ENCODE measurements around the gene SMIM35. TPM values are rescaled to one million over a fixed set of nuclear protein-coding genes. Genes with fewer than 3 reads are reported as not detected.

SMIM35 gene
- total and polyA plus RNA-seq, 2 of the 4 experiments (the other 2 are of a cell fraction) = not detected

DNA sequence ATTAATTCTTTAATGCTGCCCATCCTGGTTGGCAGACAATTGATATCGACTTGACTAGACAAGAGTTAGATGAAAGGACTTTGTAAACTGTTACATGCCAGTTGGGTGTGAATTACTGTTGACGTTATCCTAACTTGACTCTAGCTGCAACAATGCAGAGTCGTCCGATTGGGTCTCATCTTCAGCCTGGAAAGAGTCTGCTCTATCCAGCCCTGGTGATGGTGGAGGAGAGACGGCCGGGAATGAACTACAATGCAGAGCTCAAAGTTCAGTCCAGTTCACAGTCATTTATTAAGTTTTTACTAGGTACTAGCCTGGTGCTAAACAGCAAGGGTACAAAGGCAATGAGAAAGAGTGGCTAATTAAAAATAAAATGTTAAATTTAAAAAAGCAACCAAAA is 4.9 kb upstream of the SMIM35 start:
- TF ChIP-seq SMC3 (IDR thresholded peaks at IDR 0.05; ENCODE audit: low read depth, low read length) (no peak), MXI1 (IDR thresholded peaks at IDR 0.05; ENCODE audit: borderline replicate concordance, low read depth, low read length) (no peak), MAFK (IDR thresholded peaks at IDR 0.05; ENCODE audit: low read depth, low read length) (no peak), RFX5 (IDR thresholded peaks at IDR 0.05; ENCODE audit: low read depth, low read length) (no peak), NFE2L2 (IDR thresholded peaks at IDR 0.05; ENCODE audit: low read depth, low read length) (no peak), BHLHE40 (IDR thresholded peaks at IDR 0.05; ENCODE audit: low read depth, low read length) (no peak), CHD1 (IDR thresholded peaks at IDR 0.05; ENCODE audit: low read depth, low read length) (no peak), CEBPB (IDR thresholded peaks at IDR 0.05; ENCODE audit: low read depth, low read length) (no peak), POLR2A (IDR thresholded peaks at IDR 0.05; ENCODE audit: low read depth, low read length) (no peak), RAD21 (IDR thresholded peaks at IDR 0.05; ENCODE audit: low read length) (no peak), FOS (IDR thresholded peaks at IDR 0.05; ENCODE audit: low read depth, low read length) (no peak), MAZ (IDR thresholded peaks at IDR 0.05; ENCODE audit: borderline replicate concordance, low read depth, low read length) (no peak), RCOR1 (IDR thresholded peaks at IDR 0.05; ENCODE audit: insufficient replicate concordance, low read length) (no peak)
- TF ChIP-seq, protein P1, sequence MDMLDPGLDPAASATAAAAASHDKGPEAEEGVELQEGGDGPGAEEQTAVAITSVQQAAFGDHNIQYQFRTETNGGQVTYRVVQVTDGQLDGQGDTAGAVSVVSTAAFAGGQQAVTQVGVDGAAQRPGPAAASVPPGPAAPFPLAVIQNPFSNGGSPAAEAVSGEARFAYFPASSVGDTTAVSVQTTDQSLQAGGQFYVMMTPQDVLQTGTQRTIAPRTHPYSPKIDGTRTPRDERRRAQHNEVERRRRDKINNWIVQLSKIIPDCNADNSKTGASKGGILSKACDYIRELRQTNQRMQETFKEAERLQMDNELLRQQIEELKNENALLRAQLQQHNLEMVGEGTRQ (IDR thresholded peaks at IDR 0.05; ENCODE audit: low read depth, low read length) = no peak
- TF ChIP-seq, protein P2, sequence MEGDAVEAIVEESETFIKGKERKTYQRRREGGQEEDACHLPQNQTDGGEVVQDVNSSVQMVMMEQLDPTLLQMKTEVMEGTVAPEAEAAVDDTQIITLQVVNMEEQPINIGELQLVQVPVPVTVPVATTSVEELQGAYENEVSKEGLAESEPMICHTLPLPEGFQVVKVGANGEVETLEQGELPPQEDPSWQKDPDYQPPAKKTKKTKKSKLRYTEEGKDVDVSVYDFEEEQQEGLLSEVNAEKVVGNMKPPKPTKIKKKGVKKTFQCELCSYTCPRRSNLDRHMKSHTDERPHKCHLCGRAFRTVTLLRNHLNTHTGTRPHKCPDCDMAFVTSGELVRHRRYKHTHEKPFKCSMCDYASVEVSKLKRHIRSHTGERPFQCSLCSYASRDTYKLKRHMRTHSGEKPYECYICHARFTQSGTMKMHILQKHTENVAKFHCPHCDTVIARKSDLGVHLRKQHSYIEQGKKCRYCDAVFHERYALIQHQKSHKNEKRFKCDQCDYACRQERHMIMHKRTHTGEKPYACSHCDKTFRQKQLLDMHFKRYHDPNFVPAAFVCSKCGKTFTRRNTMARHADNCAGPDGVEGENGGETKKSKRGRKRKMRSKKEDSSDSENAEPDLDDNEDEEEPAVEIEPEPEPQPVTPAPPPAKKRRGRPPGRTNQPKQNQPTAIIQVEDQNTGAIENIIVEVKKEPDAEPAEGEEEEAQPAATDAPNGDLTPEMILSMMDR (conservative IDR thresholded peaks at IDR 0.05; ENCODE audit: low read depth, low read length) = no peak
- TF ChIP-seq, protein P3, sequence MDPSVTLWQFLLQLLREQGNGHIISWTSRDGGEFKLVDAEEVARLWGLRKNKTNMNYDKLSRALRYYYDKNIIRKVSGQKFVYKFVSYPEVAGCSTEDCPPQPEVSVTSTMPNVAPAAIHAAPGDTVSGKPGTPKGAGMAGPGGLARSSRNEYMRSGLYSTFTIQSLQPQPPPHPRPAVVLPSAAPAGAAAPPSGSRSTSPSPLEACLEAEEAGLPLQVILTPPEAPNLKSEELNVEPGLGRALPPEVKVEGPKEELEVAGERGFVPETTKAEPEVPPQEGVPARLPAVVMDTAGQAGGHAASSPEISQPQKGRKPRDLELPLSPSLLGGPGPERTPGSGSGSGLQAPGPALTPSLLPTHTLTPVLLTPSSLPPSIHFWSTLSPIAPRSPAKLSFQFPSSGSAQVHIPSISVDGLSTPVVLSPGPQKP (IDR thresholded peaks at IDR 0.05; ENCODE audit: borderline replicate concordance, low read depth, low read length) = no peak
- ATAC-seq (ENCODE audit: low read depth) = no peak
- no peak overlapping the region for H2BK120ac ChIP-seq (ENCODE audit: low read depth, low read length)

More for the DNA sequence above, 4.9 kb upstream of the SMIM35 start:
- no peaks in the 10 kb centered on the region for H3K9me3 ChIP-seq (ENCODE audit: control insufficient read depth, insufficient read depth, low read length)
- no TSS peak for BruUV-seq (replicated peaks)
- no peaks in the 10 kb centered on the region; the same call in none of the 2 replicates for H3K27me3 ChIP-seq (ENCODE audit: control insufficient read depth, insufficient read depth, low read length)
- no peak overlapping the region for H3K4me2 ChIP-seq (ENCODE audit: low read depth, low read length)
- H3K9me1 ChIP-seq (ENCODE audit: insufficient read depth, low read length) = no peaks in the 10 kb centered on the region
- no peak overlapping the region for H3K4ac ChIP-seq (ENCODE audit: low read depth, low read length)
- in situ Hi-C loops (cut with MboI; ENCODE audit: low sequenced_read_pairs) = no loop called here
- no peaks in the 10 kb centered on the region for H3K4me1 ChIP-seq (ENCODE audit: control insufficient read depth, insufficient read depth, low read length)
- H4K8ac ChIP-seq (ENCODE audit: low read depth in 2 of 2, low read length in 2 of 2) = no peak overlapping the region
- no peak overlapping the region for H2BK20ac ChIP-seq (ENCODE audit: low read depth, low read length)
- H3K4me3 ChIP-seq (ENCODE audit: insufficient read depth, low read depth, low read length) = no peak overlapping the region
- H2AK9ac ChIP-seq (replicated peaks; ENCODE audit: low read depth, low read length, poor library complexity) = no peak overlapping the region
- no CpG with 5 or more reads among the region's 6 CpGs for WGBS, 2 experiments (ENCODE audit: extremely low coverage in 2 of 2, insufficient read length in 1 of 2)
- dilution Hi-C loops (cut with HindIII; ENCODE audit: low sequenced_read_pairs, unreplicated experiment) = no loop called here
- H2BK15ac ChIP-seq (ENCODE audit: low read depth, low read length) = no peak overlapping the region
- no peaks in the 10 kb centered on the region for H3K79me1 ChIP-seq (ENCODE audit: low read depth in 1 of 2, low read length in 2 of 2)
- intact Hi-C loops (cut with micrococcal nuclease) = no loop called here
- no peaks in the 10 kb centered on the region for H4K20me1 ChIP-seq (ENCODE audit: insufficient read depth, low read length)
- no peak overlapping the region for H3K56ac ChIP-seq (ENCODE audit: extremely low read depth, insufficient read depth, low read length)
- no peak overlapping the region for H3K9ac ChIP-seq (ENCODE audit: low read depth, low read length)
- H4K91ac ChIP-seq (ENCODE audit: insufficient read depth, low read depth, low read length) = no peak overlapping the region
- no peak overlapping the region for H3K18ac ChIP-seq (ENCODE audit: low read depth, low read length)
- no peaks in the 10 kb centered on the region for H3K36me3 ChIP-seq (ENCODE audit: control insufficient read depth, insufficient read depth, low read length)
- H3K23ac ChIP-seq (ENCODE audit: low read depth, low read length) = no peak overlapping the region
- POLR2A ChIA-PET (ENCODE audit: unreplicated experiment) = no interaction called here
- no peak overlapping the region for H3K14ac ChIP-seq (replicated peaks; ENCODE audit: low read depth, low read length)
- no peak overlapping the region for H2AFZ ChIP-seq (replicated peaks; ENCODE audit: low read length, poor library complexity)
- DNase-seq = no peak
- H2AK5ac ChIP-seq (ENCODE audit: low read depth, low read length) = no peak overlapping the region
- CTCF ChIA-PET = no interaction called here
- H3K27ac ChIP-seq (ENCODE audit: insufficient read depth, low read length) = no peak overlapping the region
- no peak overlapping the region for H4K5ac ChIP-seq (ENCODE audit: low read depth, low read length)
- H2BK5ac ChIP-seq (ENCODE audit: low read depth, low read length, poor library complexity, severe bottlenecking) = no peak overlapping the region
